HG03280 (cell line): ENCODE results near the gene DYNLT2.

ENCODE experiments used
- ATAC-seq: cut with Tn5 transposase; IDR thresholded peaks from one replicate; pipeline ENCODE4 v1.9.1; 2021; ENCODE audit warnings: mild to moderate bottlenecking, moderate library complexity; ENCODE audit not compliant: unreplicated experiment

The DYNLT2 gene

GRCh38 chr6:169751242-169752073 is at the start of gene DYNLT2, which contains the start of gene ERMARD:
TSS of gene DYNLT2 (minus strand) at chr6:169751572. CDS start at chr6:169751458, 114 bp downstream.
TSS of gene ERMARD (plus strand) at chr6:169751622. CDS start at chr6:169751658, 36 bp downstream.
- peak; percentile 95 for ATAC-seq

- no peak for ATAC-seq
These were observed 49.5 kb upstream of the DYNLT2 start for GRCh38 chr6:169800668-169801395.

GRCh38 chr6:169800116-169800667 is 48.8 kb upstream of the DYNLT2 start:
- no peak for ATAC-seq

GRCh38 chr6:169799474-169799926 is 48.1 kb upstream of the DYNLT2 start:
- no peak for ATAC-seq

GRCh38 chr6:169798764-169799473 is 47.5 kb upstream of the DYNLT2 start:
- no peak for ATAC-seq

- ATAC-seq = no peak
These were observed 43.8 kb upstream of the DYNLT2 start for GRCh38 chr6:169795196-169795595.

- no peak for ATAC-seq
These were observed 43.1 kb upstream of the DYNLT2 start for GRCh38 chr6:169794317-169795055.

GRCh38 chr6:169793408-169793807 is 42.0 kb upstream of the DYNLT2 start:
- no peak for ATAC-seq

GRCh38 chr6:169792306-169793015 is 41.1 kb upstream of the DYNLT2 start:
- no peak for ATAC-seq

GRCh38 chr6:169791721-169792131 is 40.4 kb upstream of the DYNLT2 start:
- ATAC-seq = no peak

GRCh38 chr6:169789944-169790927 is 38.9 kb upstream of the DYNLT2 start:
- peak; percentile 96 for ATAC-seq

- no peak for ATAC-seq
These were observed 38.0 kb upstream of the DYNLT2 start for GRCh38 chr6:169789146-169789943.

- ATAC-seq = no peak
These were observed 37.4 kb upstream of the DYNLT2 start for GRCh38 chr6:169788809-169789145.

- no peak for ATAC-seq
These were observed 36.4 kb upstream of the DYNLT2 start for GRCh38 chr6:169787797-169788196.

GRCh38 chr6:169786349-169786748 is 35.0 kb upstream of the DYNLT2 start:
- no peak for ATAC-seq

GRCh38 chr6:169785566-169785965 is 34.2 kb upstream of the DYNLT2 start:
- ATAC-seq = no peak

- no peak for ATAC-seq
These were observed 33.5 kb upstream of the DYNLT2 start for GRCh38 chr6:169784821-169785340.
